GM19238 (cell line): ENCODE data around the gene CENPF.

Experiments used
- DNase-seq: peaks from one replicate; pipeline ENCODE4 v3.0.0; 2011; ENCODE audit warnings: low spot score; ENCODE audit not compliant: insufficient read length

Gene CENPF

DNA sequence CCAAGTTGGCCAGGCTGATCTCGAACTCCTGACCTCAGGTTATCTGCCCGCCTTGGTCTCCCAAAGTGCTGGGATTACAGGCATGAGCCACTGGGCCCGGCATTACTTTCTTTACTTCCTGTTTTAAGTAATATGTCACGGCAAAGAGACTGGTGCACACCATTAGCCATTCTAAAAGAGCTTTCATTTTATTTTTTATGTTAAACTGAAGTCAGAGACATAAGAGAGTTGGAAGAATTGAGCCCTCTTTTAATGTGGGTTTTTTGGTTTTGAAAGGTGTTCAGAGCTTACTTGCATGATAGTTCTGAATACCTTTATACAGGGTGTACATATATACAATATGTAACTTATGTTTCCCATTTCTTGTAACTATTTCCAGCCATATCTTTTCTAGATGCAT, 14.3 kb downstream of the CENPF start:
- no peak for DNase-seq

- no peak for DNase-seq
Measured at GRCh38 chr1:214617843-214618242, 14.8 kb downstream of the CENPF start.

DNA sequence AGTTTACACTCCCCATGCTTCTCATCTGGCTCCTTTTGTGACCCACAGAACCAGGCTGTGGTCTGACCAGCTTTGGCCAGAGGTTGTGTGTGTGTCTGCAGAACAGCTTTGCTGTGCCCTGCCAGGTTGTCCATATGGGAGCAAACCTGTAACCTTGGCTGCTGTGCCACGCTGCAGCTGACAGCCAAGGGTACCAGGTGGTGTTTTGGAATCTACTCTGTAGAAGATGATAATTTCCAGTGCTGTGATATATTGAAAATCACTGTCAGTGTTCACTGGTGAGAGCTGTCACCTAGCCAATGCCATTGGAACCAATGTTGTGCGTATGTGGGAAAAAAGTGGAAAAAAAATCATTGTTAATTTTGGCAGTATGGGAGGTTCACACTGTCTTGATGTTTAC, 18.2 kb downstream of the CENPF start:
- no peak for DNase-seq

DNA sequence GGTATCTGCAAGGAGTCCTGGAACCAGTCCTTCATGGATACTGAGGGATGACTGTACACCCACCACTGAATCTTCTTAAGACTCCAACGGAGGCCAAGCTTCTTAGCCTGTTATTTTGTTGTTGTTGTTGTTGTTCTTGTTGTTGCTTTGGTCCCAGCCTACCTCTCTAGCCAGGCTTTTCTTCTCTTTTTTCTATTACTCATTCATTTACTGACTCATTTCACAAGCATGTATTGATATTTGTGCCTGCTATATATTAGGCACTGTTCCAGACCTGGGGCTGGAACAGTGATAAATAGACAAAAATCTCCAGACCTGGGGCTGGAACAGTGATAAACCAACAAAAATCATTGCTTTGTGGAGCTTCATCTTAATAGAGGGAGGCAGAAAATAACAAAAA, 20.4 kb downstream of the CENPF start:
- DNase-seq, result no peak

- DNase-seq, result no peak
Measured at GRCh38 chr1:214632091-214632490, 29.1 kb downstream of the CENPF start.

GRCh38 chr1:214633686-214634085, 30.7 kb downstream of the CENPF start:
- DNase-seq, result no peak

GRCh38 chr1:214634267-214634666, 31.3 kb downstream of the CENPF start:
- DNase-seq, result no peak

DNA sequence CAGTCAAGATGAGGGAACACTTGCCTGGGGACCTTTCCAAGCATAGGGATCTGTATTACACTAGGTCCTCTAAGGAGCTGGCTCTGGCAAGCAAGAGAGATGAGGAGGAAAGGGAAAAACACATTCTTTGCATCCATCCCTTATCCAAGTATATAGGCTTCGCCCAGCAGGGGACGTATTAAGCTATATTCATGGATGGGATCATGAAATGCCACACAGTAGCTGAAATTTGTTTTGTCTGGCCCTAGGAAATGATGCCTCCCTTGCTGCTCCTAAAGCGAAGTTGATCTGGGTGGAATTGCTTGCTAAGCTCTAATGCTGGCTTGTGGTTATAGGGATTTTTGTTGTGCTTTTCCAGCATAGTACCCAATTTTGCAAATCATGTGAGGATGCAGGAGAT, 32.1 kb downstream of the CENPF start:
- DNase-seq, result no peak

- DNase-seq, result no peak
Measured at GRCh38 chr1:214635506-214635905, 32.5 kb downstream of the CENPF start.

GRCh38 chr1:214636436-214636835, 33.4 kb downstream of the CENPF start:
- DNase-seq, result no peak

GRCh38 chr1:214637125-214637524, 34.1 kb downstream of the CENPF start:
- DNase-seq, result no peak

GRCh38 chr1:214637722-214638458, 34.9 kb downstream of the CENPF start:
- DNase-seq, result no peak

DNA sequence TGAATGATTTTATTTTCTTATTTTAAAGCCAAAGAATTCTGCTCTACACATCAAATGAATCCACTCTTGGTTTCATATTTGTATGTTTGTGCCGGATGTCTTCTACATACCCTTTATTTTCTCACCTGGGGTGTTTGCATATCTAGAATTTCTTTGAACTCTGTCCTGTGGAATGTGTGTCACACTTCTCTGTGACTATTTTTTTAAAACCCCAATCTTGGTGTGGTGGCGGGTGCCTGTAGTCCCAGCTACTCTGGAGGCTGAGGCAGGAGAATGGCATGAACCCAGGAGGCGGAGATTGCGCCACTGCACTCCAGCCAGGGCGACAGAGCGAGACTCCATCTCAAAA, 35.4 kb downstream of the CENPF start:
- DNase-seq, result no peak

DNA sequence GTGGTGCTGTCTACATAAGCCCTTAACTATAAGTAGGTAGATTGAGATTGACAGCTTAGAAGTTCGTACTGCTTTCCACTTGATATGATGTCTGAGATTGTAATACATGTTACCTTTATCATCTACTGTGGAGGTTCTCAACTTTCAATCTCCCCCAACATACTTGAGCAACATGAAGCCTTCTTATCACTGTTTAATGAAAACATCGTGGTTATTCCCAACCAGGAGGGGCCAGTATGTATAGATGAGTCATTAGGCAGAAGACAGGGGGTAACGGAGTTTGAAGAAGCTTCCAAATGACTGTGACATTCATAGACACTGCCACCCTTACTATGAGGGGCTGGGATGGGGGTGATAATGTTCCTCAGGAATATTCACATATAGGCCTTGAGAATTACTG, 36.0 kb downstream of the CENPF start:
- DNase-seq, result no peak

GRCh38 chr1:214640431-214641213, 37.6 kb downstream of the CENPF start:
- no peak for DNase-seq

- DNase-seq, result no peak
Measured at GRCh38 chr1:214641214-214641895, 38.4 kb downstream of the CENPF start.

DNA sequence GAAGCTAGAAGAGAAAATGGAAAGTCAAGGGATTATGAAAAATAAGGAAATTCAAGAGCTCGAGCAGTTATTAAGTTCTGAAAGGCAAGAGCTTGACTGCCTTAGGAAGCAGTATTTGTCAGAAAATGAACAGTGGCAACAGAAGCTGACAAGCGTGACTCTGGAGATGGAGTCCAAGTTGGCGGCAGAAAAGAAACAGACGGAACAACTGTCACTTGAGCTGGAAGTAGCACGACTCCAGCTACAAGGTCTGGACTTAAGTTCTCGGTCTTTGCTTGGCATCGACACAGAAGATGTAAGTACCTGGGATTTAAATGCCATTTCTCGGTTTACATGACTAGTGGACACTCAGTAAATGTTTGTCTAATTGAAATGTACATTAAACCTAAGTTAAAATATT, 40.0 kb downstream of the CENPF start:
- DNase-seq, result no peak

GRCh38 chr1:214645712-214646111, 42.7 kb downstream of the CENPF start:
- no peak for DNase-seq

GRCh38 chr1:214648801-214649200, 45.8 kb downstream of the CENPF start:
- DNase-seq, result no peak

DNA sequence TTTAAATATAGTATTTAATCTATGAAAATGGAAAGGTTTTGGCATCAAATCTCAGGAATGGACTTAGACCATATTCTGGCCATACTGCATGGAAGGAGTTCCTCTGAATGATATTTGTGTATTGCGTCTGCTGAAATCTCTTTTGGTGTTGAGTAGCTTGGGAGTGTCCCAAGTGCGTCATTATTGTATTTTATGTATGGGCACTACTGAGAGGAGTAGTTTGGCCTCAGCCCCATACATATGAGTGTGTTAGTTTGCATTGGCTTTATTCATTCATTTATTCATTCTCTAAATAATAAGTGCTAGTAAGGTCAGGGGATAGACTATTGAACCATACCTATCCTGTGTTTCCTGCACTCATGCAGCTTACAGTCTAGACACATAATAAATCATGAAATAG, 46.6 kb downstream of the CENPF start:
- no peak for DNase-seq

DNA sequence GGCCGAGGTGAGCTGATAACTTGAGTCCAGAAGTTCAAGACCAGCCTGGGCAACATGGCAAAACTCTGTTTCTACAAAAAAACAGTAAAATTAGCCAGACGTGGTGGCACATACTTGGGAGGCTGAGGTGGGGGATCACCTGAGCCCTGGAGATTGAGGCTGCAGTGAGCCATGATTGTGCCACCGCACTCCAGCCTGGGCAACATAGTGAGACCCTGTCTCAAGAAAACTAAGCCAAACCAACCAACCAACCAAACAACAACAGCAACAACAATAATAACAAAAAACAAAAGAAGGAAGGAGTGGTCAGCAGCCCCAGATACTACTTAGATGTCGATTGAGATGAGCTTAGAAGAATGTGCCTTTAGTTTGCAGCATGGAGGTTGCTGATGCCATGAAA, 47.7 kb downstream of the CENPF start:
- DNase-seq, result no peak

- no peak for DNase-seq
Measured at GRCh38 chr1:214657299-214657698, 54.3 kb downstream of the CENPF start.

- DNase-seq, result no peak
Measured at GRCh38 chr1:214658175-214658574, 55.2 kb downstream of the CENPF start.
